ENCODE measurements around the gene TMEM59.
"Not testable (repeated sequence)": the region's sequence is repeated elsewhere in the genome, so short reads cannot be mapped to it uniquely, and the experiment has no call there.

Gene TMEM59

GRCh38 chr1:54052934-54053744 lies at the start of gene TMEM59, which contains the start of gene TCEANC2:
TSS of gene TMEM59 (minus strand) at chr1:54053204. CDS start at chr1:54053188, 16 bp downstream.
TSS of gene TCEANC2 (plus strand) at chr1:54053608. CDS start at chr1:54054423, 815 bp downstream.
- DNase-seq = peak; percentile 96

DNA sequence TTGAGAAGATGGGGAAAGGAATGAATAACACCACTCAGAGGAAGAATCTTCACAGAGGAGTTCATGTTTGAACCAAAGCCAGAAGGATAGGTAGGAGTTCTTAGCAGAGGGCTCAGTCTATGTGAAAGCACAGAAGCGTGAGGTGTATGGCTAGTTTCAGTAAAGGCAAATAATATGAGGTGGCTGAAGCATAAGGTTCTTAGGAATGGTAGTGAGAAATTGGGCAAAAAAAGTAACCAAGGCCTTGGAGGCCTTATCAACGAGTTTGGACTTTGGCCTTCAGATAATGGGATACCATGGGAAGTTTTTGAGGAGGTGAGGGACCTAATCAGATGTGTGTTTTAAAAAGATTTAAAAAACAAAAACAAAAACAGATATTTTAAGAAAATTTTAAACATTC lies 47.5 kb upstream of the TMEM59 start:
- DNase-seq = no peak

- no peak for DNase-seq
Observed at GRCh38 chr1:54099061-54099610, 46.1 kb upstream of the TMEM59 start.

DNA sequence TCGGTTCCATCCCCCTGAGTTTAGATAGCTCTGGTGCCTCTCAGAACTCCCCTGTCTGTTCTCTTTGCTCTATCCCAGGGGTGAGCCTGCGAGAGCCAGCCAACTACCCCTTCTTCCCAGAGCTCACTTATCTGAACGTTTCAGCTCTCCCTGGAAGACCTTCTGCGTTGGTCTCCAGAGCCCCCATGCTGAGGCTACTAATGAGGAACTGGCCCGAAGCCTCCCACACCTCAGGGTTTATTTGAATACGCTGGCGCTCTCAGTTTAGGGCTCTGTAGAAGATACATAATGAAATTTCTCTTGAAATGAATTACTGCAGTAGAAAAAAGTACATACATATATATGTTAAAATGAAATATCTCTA lies 43.9 kb upstream of the TMEM59 start:
- DNase-seq = no peak

DNA sequence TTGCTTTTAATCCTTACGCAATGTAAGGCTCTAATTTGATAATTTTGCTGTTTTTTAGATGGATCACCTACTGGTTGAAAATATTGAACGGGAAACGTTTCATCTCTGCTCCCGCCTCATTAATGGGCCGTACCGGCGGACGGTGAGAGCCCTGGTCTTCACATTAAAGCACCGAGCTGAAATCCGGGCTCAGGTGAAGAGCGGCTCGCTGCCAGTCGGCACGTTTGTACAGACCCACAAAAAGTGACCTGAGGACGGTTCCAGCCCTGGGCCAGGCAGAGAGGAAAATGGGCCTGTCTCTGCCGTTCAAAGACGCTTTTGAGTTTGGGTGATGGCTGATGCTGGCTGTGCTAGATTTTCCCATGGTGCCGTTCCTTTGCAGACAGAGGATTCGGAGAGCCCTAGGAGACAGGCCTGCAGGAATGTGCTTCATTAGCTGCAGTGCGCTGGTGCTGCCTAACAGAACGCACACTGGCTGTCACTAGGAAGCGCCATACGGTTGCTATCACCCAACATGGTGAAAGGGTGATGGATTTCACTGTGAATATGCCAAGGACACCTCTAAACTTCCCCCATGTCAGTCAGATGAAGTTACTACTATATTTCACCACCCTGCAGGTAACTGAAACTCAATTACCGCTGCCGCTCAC lies 43.3 kb upstream of the TMEM59 start:
- peak; percentile 6 for DNase-seq

DNA sequence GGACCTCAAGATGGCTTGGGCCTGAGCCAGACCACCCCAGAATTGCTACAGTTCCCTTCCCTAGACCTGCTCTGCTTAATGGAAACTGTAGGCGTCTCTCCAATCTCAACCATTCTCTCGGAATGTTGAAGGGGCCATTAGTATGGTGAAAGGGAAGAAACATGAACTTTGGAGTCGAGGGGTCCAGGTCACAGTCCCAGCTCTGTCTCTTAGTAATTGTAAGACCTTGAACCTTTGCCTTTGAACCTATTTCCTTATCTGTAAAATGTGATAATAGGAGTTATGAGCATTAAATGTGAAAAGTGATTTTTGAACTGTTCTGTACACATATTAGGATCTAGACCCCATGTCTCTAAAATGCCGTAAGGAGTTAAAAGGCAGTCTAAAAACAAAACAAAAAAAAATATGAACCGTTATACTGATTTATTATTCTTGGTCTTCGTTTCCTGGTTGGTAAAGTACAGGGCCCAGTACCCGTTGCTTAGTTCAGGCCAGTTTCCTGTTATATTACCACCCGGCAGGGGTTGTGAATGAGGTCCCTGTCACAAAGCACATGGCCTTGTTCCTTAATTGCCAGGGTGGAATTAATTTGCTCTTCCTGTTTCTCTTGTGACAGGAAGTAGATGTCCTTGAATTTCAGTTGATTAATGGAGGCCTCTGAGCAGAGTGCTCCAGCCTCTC lies 42.7 kb upstream of the TMEM59 start:
- DNase-seq = no peak

DNA sequence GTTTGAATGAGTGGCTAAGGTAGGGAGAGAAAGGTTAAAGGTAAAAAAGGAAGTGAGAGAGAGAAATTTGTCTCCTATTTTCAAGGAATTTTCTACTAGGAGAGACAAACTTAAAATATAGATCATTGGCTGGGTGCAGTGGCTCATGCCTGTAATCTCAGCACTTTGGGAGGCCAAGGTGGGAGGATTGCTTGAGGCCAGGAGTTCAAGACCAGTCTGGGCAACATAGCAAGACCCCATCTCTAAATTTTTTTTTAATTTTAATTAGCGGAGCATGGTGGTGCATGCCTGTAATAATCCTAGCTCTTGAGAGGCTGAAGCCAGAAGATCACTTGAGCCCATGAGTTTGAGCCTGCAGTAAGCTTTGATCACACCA lies 41.7 kb upstream of the TMEM59 start:
- DNase-seq = not testable (repeated sequence)

GRCh38 chr1:54094001-54094729 lies 41.2 kb upstream of the TMEM59 start:
- DNase-seq = no peak

DNA sequence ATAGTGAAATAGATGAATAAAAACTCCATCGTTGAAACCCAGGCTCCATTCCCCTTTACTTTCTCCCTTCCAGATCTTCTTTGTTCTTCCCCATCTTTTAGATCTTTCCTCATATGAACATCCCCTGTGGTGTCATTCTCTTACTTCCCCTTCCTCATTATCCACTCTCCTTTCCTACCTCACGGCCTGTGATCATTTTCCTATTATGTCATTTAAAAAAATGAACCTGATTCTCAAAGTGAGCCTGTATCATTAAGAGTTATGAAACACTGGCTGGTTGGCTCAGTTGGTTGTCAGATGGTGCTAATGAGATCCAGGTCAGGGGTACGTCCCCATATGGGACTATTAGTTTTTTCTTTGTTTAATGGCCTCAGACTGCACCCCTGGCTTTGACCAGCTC lies 38.7 kb upstream of the TMEM59 start:
- DNase-seq = no peak

GRCh38 chr1:54088385-54088784 lies 35.4 kb upstream of the TMEM59 start:
- no peak for DNase-seq

DNA sequence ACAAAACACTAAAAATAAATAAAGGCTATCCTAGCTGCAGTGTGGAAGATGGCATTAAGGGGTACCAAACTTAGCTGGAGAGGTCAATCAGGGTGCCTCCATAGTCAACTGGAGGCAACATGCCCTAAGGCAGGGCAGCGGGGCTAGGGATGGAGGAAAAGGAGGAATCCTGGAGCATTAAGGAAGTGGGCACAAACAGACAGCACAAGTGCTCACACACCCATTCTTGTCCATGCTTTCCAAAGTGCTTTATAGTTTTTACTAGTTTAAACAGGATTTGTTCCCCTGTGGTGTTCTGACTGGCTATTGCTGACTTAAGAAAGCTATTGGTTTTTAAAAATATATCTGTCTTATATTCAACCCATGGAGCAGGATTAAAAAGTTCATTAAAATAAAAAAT lies 33.8 kb upstream of the TMEM59 start:
- DNase-seq = no peak

GRCh38 chr1:54084794-54085193 lies 31.8 kb upstream of the TMEM59 start:
- DNase-seq = no peak

DNA sequence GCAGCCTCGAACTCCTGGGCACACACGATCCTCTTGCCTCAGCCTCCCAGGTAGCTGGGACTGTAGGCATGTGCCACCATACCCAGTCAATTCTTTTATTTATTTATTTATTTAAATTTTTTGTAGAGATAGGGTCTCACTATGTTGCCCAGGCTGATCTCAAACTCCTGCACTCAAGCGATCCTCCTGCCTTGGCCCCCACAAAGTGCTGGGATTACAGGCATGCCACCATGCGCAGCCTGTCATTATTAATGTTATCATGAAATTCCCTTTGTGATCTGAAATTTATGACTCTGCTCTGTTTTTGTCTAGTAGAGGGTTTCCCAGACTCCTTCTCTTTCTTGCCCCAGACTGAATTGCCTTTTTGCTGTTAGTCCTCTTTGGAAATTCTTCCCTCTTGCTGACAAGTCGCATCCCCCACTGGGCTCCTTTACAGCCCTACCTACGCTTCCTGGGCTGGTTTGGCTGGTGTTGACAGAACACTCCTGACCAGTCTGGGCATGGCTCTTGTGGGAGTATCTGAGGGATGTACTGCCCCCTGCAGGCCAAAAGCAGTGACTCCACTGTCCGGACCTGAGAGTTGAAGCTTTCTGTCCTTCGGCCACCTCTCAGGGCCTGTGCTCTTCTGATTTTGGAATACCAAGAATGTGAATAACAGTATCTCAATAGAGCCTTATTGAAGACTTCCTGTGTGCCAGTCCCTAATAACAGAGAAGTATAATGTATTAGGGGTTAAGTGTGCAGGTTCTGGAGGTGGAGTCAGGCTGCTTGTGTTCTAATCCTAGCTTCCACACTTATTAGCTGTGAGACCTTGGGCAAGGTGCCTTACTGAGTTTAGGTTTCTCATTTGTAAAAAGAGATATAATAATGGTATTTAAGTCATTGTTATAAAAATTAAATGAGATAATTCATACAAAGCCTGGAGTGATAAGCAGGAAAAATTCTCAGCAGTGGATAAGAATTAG lies 28.6 kb upstream of the TMEM59 start:
- DNase-seq = peak; percentile 80

DNA sequence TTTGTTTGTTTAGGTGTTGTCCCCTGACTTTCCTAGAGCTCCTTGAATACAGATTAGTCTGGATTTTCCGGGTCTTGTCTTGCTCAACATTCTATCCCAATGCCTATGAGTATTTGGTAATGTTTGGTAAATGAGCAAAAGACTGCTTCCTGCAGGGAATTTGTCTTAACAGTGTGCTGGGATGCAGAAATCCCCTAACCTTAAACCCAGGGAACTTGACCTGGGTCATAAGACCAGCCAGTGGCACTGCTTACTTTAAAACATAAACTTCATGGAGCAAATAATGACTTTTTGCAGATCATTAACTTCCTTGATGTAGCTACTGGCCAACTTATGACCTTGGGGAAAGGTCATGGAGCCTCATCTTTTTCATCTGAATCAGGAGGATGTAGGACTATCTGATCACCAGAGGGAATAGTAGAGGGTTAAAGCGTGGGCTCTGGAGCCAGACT lies 27.6 kb upstream of the TMEM59 start:
- DNase-seq = no peak

- no peak for DNase-seq
Observed at GRCh38 chr1:54077359-54077758, 24.4 kb upstream of the TMEM59 start.

GRCh38 chr1:54070171-54070837 lies 17.3 kb upstream of the TMEM59 start:
- DNase-seq = no peak

GRCh38 chr1:54069791-54070170 lies 16.8 kb upstream of the TMEM59 start:
- DNase-seq = no peak

GRCh38 chr1:54064299-54064698 lies 11.3 kb upstream of the TMEM59 start:
- DNase-seq = no peak

DNA sequence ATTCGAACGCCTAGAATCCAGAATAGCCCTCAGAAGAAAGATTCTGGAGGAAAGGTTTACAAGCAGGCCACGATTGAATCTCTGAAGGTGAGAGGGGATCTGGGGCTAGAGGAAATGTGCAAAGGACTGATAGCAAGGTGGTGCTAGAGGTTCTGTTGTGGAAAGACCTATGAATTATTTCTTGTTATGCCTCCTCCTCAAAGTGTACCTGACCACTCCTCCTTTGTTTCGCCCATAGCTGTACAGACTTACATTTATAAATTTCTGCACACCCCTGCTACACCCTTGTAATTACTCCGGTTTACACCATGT lies 1.4 kb upstream of the TMEM59 start:
- DNase-seq = no peak

- no peak for DNase-seq
Observed at GRCh38 chr1:54053745-54054437, 887 bp upstream of the TMEM59 start.
